GM19239 (cell line): ENCODE data around the gene CCDC183.
"Not testable (repeated sequence)": the region's sequence is repeated elsewhere in the genome, so short reads cannot be mapped to it uniquely, and the experiment has no call there.

ENCODE experiments used
- DNase-seq: peaks from one replicate; pipeline ENCODE4 v3.0.0; 2011; ENCODE audit warnings: low spot score; ENCODE audit not compliant: insufficient read length
- FAIRE-seq: peaks from 2 replicates; lab custom pipeline; 2011; peaks lifted over from hg19 to GRCh38; lab: Jason Lieb, UNC

CCDC183 gene

GRCh38 chr9:136795000-136795348 is 1.2 kb upstream of the CCDC183 start:
- DNase-seq: no peak
- FAIRE-seq: no peak

- not testable (repeated sequence) for DNase-seq, FAIRE-seq
Observed at GRCh38 chr9:136796775-136797347, 723 bp downstream of the CCDC183 start.

- FAIRE-seq: no peak
Observed at GRCh38 chr9:136798708-136799078, 2.6 kb downstream of the CCDC183 start.

GRCh38 chr9:136799079-136799853 is 3.1 kb downstream of the CCDC183 start:
- no peak for FAIRE-seq
- no peak for DNase-seq

More at GRCh38 chr9:136798708-136799078, 2.6 kb downstream of the CCDC183 start:
- no peak for DNase-seq

- FAIRE-seq (peak; percentile 74), DNase-seq (peak; percentile 84)
Observed at GRCh38 chr9:136799854-136800657, 3.9 kb downstream of the CCDC183 start.

GRCh38 chr9:136802321-136802720 is 6.2 kb downstream of the CCDC183 start:
- no peak for DNase-seq
- no peak for FAIRE-seq

GRCh38 chr9:136803009-136803550 is 6.9 kb downstream of the CCDC183 start:
- DNase-seq, FAIRE-seq: not testable (repeated sequence)

- FAIRE-seq: no peak
- no peak for DNase-seq
Observed at GRCh38 chr9:136803551-136804508, 7.7 kb downstream of the CCDC183 start.

GRCh38 chr9:136804509-136805206 is 8.5 kb downstream of the CCDC183 start:
- no peak for FAIRE-seq

GRCh38 chr9:136805207-136805740 is 9.1 kb downstream of the CCDC183 start:
- DNase-seq: no peak
- FAIRE-seq: no peak

More at GRCh38 chr9:136804509-136805206, 8.5 kb downstream of the CCDC183 start:
- no peak for DNase-seq

GRCh38 chr9:136806067-136806466 is 9.9 kb downstream of the CCDC183 start:
- DNase-seq (no peak), FAIRE-seq (no peak)

- FAIRE-seq: no peak
- DNase-seq: no peak
Observed at GRCh38 chr9:136806631-136807201, 10.6 kb downstream of the CCDC183 start.

GRCh38 chr9:136807281-136808074 is 11.3 kb downstream of the CCDC183 start, which contains the start of gene RABL6:
RABL6 (plus strand) TSS chr9:136807948; CDS start chr9:136808197, 249 bp downstream.
- peak; percentile 55 for FAIRE-seq
- DNase-seq: peak; percentile 99

GRCh38 chr9:136808075-136808805 is 12.1 kb downstream of the CCDC183 start:
- FAIRE-seq: no peak

GRCh38 chr9:136808806-136809158 is 12.6 kb downstream of the CCDC183 start:
- DNase-seq (no peak), FAIRE-seq (no peak)

More at GRCh38 chr9:136808075-136808805, 12.1 kb downstream of the CCDC183 start:
- no peak for DNase-seq

GRCh38 chr9:136814725-136815421 is 18.7 kb downstream of the CCDC183 start:
- DNase-seq: no peak
- FAIRE-seq: no peak
